Uterus (tissue), 4 donors: ENCODE results near the gene ZNF70. TPM values are rescaled to one million over a fixed set of nuclear protein-coding genes. Genes with fewer than 3 reads are reported as not detected.

ENCODE experiments used
- DNase-seq, 2 donors: peaks; one replicate each; pipeline ENCODE4 v3.0.0-alpha.2; 2019 to 2020
- H3K27ac ChIP-seq, 2 donors: fragments of 200-600 bp; sonication (generic); 1 replicate in 1 of 2; 2 replicates in 1 of 2; pipeline ENCODE4 v1.5.1; 2016 to 2018
- H3K27me3 ChIP-seq, 2 donors: fragments of 200-600 bp; sonication (generic); one replicate each; pipeline ENCODE4 v1.5.1; 2018 to 2019; ENCODE audit warnings: control low read depth in 1 of 2
- H3K36me3 ChIP-seq, 2 donors: fragments of 200-600 bp; sonication (generic); one replicate each; pipeline ENCODE4 v1.5.1; 2019; ENCODE audit warnings: control low read depth in 1 of 2
- H3K4me1 ChIP-seq, 2 donors: fragments of 200-600 bp; sonication (generic); one replicate each; pipeline ENCODE4 v1.5.1; 2018 to 2019; ENCODE audit warnings: control low read depth in 1 of 2
- H3K4me3 ChIP-seq, 2 donors: fragments of 200-600 bp; sonication (generic); 1 replicate in 1 of 2; 2 replicates in 1 of 2; pipeline ENCODE4 v1.5.1; 2018 to 2019; ENCODE audit warnings: mild to moderate bottlenecking in 1 of 2
- H3K9me3 ChIP-seq, 2 donors: fragments of 200-600 bp; sonication (generic); one replicate each; pipeline ENCODE4 v1.5.1; 2019; ENCODE audit warnings: control low read depth in 1 of 2
- POLR2A ChIP-seq, 2 donors: fragments of 450-650 bp; IDR thresholded peaks; one replicate each; pipeline ENCODE4 v1.6.1; 2016; ENCODE audit warnings: antibody characterized with exemption in 2 of 2, mild to moderate bottlenecking in 1 of 2, moderate library complexity in 1 of 2
- intact Hi-C: fragments of 100-400 bp; cut with DNase I; formaldehyde crosslinking; loops from one replicate; pipeline ENCODE4 v1.15.1; 2023; ENCODE audit warnings: low total_unique reads
- total RNA-seq, 4 donors: library from RNA; depleted of rRNA in 3 of 4; stranded (reverse); fragments of >200 nt in 3 of 4; gene quantifications; one replicate each; pipeline versions ENCODE4 v1.1.0 to v1.2.4, GENCODE V29; 2014 to 2023
- TF ChIP-seq, protein P1 (sequence below), 4 experiments: fragments of 200-600 bp in 2 of 4; fragments of 450-650 bp in 2 of 4; sonication (generic) in 2 of 4; IDR thresholded peaks; one replicate each; pipeline ENCODE4 v1.5.1; 2016 to 2019; ENCODE audit warnings: antibody characterized with exemption in 4 of 4, mild to moderate bottlenecking in 2 of 4, moderate library complexity in 1 of 4
- donor health status: DM: yes; HTN: yes; CAD: no.

Gene ZNF70
- total RNA-seq, 4 donors from 2014 or later: 3.6 to 13.8 (median 6.2) TPM

DNA sequence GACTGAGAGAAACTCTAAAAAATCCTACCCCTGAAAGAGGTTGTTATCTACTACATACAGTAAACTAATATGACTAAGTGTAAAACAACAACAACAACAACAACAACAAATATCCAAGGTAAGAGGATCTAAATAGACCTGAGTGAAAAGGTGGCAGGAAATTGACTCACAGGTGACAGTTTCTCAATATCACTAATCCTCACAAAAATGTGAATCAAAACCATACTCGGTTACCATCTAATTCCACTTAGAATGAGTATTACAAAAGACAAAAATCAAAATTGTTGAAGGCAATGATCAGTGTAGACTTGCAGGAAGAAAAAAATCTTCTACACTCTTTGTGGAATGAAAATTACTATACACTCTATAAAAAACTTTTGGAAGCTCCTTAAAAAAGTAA is 42.6 kb downstream of the ZNF70 start:
- no peak for DNase-seq
- Histone ChIP-seq H3K4me1 (no peaks in the 10 kb centered on the region), H3K4me3 (no peak overlapping the region), H3K36me3 (no peaks in the 10 kb centered on the region), H3K9me3 (no peaks in the 10 kb centered on the region), H3K27me3 (no peaks in the 10 kb centered on the region), H3K27ac (no peak overlapping the region)
- intact Hi-C loops: no loop called here
- TF ChIP-seq, protein P1, sequence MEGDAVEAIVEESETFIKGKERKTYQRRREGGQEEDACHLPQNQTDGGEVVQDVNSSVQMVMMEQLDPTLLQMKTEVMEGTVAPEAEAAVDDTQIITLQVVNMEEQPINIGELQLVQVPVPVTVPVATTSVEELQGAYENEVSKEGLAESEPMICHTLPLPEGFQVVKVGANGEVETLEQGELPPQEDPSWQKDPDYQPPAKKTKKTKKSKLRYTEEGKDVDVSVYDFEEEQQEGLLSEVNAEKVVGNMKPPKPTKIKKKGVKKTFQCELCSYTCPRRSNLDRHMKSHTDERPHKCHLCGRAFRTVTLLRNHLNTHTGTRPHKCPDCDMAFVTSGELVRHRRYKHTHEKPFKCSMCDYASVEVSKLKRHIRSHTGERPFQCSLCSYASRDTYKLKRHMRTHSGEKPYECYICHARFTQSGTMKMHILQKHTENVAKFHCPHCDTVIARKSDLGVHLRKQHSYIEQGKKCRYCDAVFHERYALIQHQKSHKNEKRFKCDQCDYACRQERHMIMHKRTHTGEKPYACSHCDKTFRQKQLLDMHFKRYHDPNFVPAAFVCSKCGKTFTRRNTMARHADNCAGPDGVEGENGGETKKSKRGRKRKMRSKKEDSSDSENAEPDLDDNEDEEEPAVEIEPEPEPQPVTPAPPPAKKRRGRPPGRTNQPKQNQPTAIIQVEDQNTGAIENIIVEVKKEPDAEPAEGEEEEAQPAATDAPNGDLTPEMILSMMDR (IDR thresholded peaks at IDR 0.05): no peak
- no peak for TF ChIP-seq POLR2A (IDR thresholded peaks at IDR 0.05)

DNA sequence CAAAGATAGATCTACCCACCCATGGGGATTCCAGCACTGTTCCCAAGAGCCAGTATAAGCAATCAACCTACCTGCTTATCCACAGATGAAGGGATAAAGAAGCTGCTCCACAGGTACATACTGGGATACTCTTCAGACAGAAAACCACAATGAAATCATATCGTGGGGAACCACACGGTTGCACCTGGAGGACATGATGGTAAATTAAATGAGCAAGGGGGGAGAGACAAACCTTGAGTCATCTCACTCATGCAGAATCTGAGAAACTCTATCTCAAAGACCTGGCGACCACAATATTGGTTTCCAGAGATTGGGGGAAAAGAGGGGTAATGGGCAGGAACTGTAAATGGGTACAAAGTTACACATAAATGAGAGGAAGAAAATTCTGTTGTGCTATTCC is 45.6 kb downstream of the ZNF70 start:
- Histone ChIP-seq H3K27me3 (no peaks in the 10 kb centered on the region), H3K4me3 (no peak overlapping the region), H3K9me3 (no peaks in the 10 kb centered on the region), H3K36me3 (no peaks in the 10 kb centered on the region), H3K27ac (no peak overlapping the region), H3K4me1 (no peaks in the 10 kb centered on the region)
- TF ChIP-seq, protein P1 (IDR thresholded peaks at IDR 0.05): no peak
- no peak for TF ChIP-seq POLR2A (IDR thresholded peaks at IDR 0.05)
- DNase-seq: no peak
- intact Hi-C loops: no loop called here

DNA sequence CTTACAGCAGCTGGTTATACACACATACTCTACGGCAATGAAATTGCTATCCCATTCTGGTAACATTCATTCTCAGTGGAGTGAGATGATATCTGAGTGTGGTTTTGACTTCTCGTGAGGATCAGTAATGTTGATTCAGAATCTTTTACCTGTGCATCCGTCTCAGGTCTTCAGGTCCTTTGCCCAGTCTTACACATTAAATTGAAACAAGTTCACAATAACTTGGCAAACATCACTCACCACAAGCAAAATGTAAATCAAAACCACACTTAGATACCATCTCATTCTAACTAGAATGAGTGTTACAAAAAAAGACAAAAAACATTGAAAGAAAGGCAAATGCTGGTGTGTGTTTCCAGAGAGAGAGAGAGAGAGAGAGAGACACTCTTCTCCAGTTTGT is 46.1 kb downstream of the ZNF70 start:
- no peak for TF ChIP-seq POLR2A (IDR thresholded peaks at IDR 0.05)
- TF ChIP-seq, protein P1 (IDR thresholded peaks at IDR 0.05): no peak
- no peak for DNase-seq
- H3K36me3 ChIP-seq: no peaks in the 10 kb centered on the region

DNA sequence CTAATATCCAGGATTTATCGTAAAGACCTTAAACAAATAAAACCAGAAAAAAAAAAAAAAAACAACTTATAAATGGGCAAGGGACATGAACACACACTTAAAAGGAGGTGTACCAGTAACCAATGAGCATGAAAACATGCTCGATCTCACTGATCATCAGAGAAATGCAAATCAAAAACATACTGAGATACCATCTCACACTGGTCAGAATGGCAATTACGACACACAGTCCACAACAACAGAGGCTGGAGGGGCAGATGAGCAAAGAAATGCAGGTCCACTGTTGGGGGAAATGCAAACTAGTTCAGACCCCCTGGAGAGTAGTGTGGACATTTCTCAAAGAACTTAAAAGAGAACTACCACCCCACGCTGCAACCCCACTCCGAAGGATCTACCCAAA is 46.9 kb downstream of the ZNF70 start:
- Histone ChIP-seq H3K4me1 (no peaks in the 10 kb centered on the region), H3K27ac (no peak overlapping the region), H3K36me3 (no peaks in the 10 kb centered on the region), H3K27me3 (no peaks in the 10 kb centered on the region), H3K9me3 (no peaks in the 10 kb centered on the region), H3K4me3 (no peak overlapping the region)
- no peak for DNase-seq
- intact Hi-C loops: no loop called here
- TF ChIP-seq, protein P1 (IDR thresholded peaks at IDR 0.05): no peak
- no peak for TF ChIP-seq POLR2A (IDR thresholded peaks at IDR 0.05)

More for the DNA sequence above, 46.1 kb downstream of the ZNF70 start:
- Histone ChIP-seq H3K4me3 (no peak overlapping the region), H3K4me1 (no peaks in the 10 kb centered on the region), H3K27me3 (no peaks in the 10 kb centered on the region), H3K27ac (no peak overlapping the region), H3K9me3 (no peaks in the 10 kb centered on the region)
- intact Hi-C loops: no loop called here

DNA sequence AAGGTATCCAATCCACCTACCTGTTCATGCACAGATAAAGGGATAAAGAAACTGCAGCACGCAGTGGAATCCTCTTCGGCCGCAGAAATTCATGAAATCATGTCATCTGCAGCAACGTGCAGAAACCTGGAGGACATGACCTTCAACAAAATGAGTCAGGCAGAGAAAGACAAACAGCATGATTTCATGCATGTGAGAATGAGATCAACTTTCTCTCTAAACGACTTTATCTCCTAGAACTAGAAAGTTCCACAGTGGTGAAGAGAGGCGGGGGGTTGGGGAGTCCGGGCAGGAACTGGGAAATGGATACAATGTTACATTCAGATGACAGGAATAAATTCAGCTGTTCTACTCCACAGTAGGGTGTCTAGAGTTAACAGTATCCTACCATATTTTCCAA is 50.2 kb downstream of the ZNF70 start:
- Histone ChIP-seq H3K4me1 (no peaks in the 10 kb centered on the region), H3K9me3 (no peaks in the 10 kb centered on the region), H3K36me3 (no peaks in the 10 kb centered on the region), H3K27me3 (no peaks in the 10 kb centered on the region), H3K4me3 (no peak overlapping the region), H3K27ac (no peak overlapping the region)
- intact Hi-C loops: no loop called here
- no peak for TF ChIP-seq POLR2A (IDR thresholded peaks at IDR 0.05)
- TF ChIP-seq, protein P1 (IDR thresholded peaks at IDR 0.05): no peak
- DNase-seq: no peak
